Small intestine (tissue), 7 donors: ENCODE results near the gene SCPEP1. TPM values are rescaled to one million over a fixed set of nuclear protein-coding genes. Genes with fewer than 3 reads are reported as not detected.
"Not testable (repeated sequence)": the region's sequence is repeated elsewhere in the genome, so short reads cannot be mapped to it uniquely, and the experiment has no call there.

ENCODE experiments used
- DNase-seq, 2 donors: peaks; one replicate each; pipeline versions ENCODE4 v3.0.0 to v3.0.0-alpha.2; 2013
- FAIRE-seq: peaks from 2 replicates; lab custom pipeline; 2012; peaks lifted over from hg19 to GRCh38; lab: Jason Lieb, UNC
- H3K27ac ChIP-seq, 3 donors: one replicate each; pipeline ENCODE4 v1.5.1; 2013; ENCODE audit warnings: low read length in 2 of 3, mild to moderate bottlenecking in 2 of 3, control low read depth in 1 of 3, inconsistent platforms in 1 of 3, low read depth in 1 of 3, moderate library complexity in 1 of 3
- H3K27me3 ChIP-seq, 3 donors: one replicate each; pipeline ENCODE4 v1.6.1; 2013; ENCODE audit warnings: low read length in 3 of 3, inconsistent platforms in 1 of 3; ENCODE audit not compliant: control insufficient read depth in 3 of 3, insufficient read depth in 3 of 3
- H3K36me3 ChIP-seq, 3 donors: one replicate each; pipeline ENCODE4 v1.6.1; 2013; ENCODE audit warnings: low read length in 3 of 3, inconsistent platforms in 1 of 3, low read depth in 1 of 3, mild to moderate bottlenecking in 1 of 3, moderate library complexity in 1 of 3; ENCODE audit not compliant: control insufficient read depth in 3 of 3, insufficient read depth in 2 of 3
- H3K4me1 ChIP-seq, 3 donors: one replicate each; pipeline ENCODE4 v1.6.1; 2013; ENCODE audit warnings: low read length in 2 of 3, inconsistent platforms in 1 of 3, low read depth in 1 of 3, mild to moderate bottlenecking in 1 of 3, moderate library complexity in 1 of 3; ENCODE audit not compliant: control insufficient read depth in 3 of 3, insufficient read depth in 2 of 3
- H3K4me3 ChIP-seq, 3 donors: one replicate each; pipeline ENCODE4 v1.5.1; 2013; ENCODE audit warnings: low read length in 3 of 3, control low read depth in 1 of 3, inconsistent platforms in 1 of 3, low read depth in 1 of 3, mild to moderate bottlenecking in 1 of 3, moderate library complexity in 1 of 3
- H3K9me3 ChIP-seq, 2 donors: one replicate each; pipeline ENCODE4 v1.6.1; 2013; ENCODE audit warnings: low read depth in 1 of 2, low read length in 1 of 2; ENCODE audit not compliant: control insufficient read depth in 2 of 2, insufficient read depth in 1 of 2
- WGBS, 3 donors: extraction: QIAGEN DNeasy Blood & Tissue Kit; methylation state at CpG; one replicate each; pipeline ENCODE4 v1.1.7; 2013; 5-methylcytosine and 5-hydroxymethylcytosine counted together
- polyA plus RNA-seq, 4 donors: library from polyadenylated mRNA; stranded (reverse) in 3 of 4; unstranded in 1 of 4; fragments of 200-250 nt in 3 of 4; fragments of 120-200 nt in 1 of 4; gene quantifications; one replicate each; pipeline versions ENCODE4 v1.2.1 to v1.2.3, GENCODE V29; 2013
- donor health status: healthy with polysubstance abuse.
- donor health status: control.
- donor health status: control.
- donor health status: Bipolar disorder and iron deficiency.
- donor health status: healthy.

Gene SCPEP1
- polyA plus RNA-seq, 4 donors = 16.8 to 380 (median 38.2) TPM

- Histone ChIP-seq H3K4me3 (no peak overlapping the region), H3K4me1 (no peaks in the 10 kb centered on the region), H3K27ac (no peak overlapping the region), H3K9me3 (peaks cover 0 to 6% of the 10 kb centered on the region in 2 donors), H3K27me3 (no peaks in the 10 kb centered on the region), H3K36me3 (peaks cover 2 to 31% (median 2%) of the 10 kb centered on the region in 3 donors)
- DNase-seq (no peak), FAIRE-seq (no peak)
- 88 to 90% (median 90%) methylated on average over 3 of the region's 3 CpGs for WGBS, 3 donors
These were observed 42.5 kb upstream of the SCPEP1 start for GRCh38 chr17:56935461-56935860.

DNA sequence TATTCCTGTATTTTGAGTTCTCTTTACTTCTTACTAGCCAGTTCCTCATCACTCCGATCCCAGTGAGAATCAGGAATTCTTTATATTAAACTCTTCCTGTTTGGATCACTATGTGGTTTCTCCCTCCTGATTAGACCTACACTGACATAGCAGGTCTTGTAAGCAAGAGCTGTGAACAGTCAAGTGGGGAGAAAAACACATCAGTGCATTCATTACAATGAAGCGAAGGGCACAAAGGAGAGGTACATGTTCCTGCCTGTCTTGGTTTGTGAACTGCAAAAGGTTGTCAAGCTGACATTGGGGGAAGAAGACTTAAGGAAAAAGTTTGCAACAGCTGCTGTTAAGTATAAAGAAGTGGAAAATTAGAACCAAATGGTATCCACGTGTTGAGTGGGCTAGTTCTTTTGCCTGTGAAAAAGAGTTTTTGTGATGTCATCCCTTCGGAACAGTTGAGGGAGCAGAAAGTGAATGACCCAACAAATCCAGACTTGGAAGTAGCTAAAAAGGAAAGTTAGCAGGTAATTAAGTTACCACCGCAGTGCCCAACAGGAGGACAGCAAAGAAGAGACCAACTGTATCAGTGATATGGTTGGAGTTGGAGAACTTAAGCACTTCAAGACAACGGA lies 41.1 kb upstream of the SCPEP1 start:
- Histone ChIP-seq H3K27me3 (no peaks in the 10 kb centered on the region), H3K4me3 (no peak overlapping the region), H3K9me3 (peaks cover 0 to 1% of the 10 kb centered on the region in 2 donors), H3K36me3 (peaks cover 2 to 41% (median 4%) of the 10 kb centered on the region in 3 donors), H3K27ac (no peak overlapping the region), H3K4me1 (no peaks in the 10 kb centered on the region)
- FAIRE-seq (no peak), DNase-seq (no peak)
- 84 to 89% (median 86%) methylated on average over 6 of the region's 6 CpGs for WGBS, 3 donors

GRCh38 chr17:56937687-56938086 lies 40.2 kb upstream of the SCPEP1 start:
- DNase-seq (peak in 1 of 2 donors; percentile 62), FAIRE-seq (no peak)
- 11 to 55% (median 34%) methylated on average over 2 of the region's 2 CpGs for whole genome bisulfite sequencing, 3 donors
- no peaks in the 10 kb centered on the region for H3K4me1 ChIP-seq
- peaks cover 2 to 42% (median 5%) of the 10 kb centered on the region in 3 donors for H3K36me3 ChIP-seq
- no peaks in the 10 kb centered on the region for H3K27me3 ChIP-seq
- no peaks in the 10 kb centered on the region for H3K9me3 ChIP-seq
- peak overlapping the region in 2 of 3 donors; percentile 4 to 11 for H3K27ac ChIP-seq
- no peak overlapping the region for H3K4me3 ChIP-seq

- not testable (repeated sequence) for H3K4me3 ChIP-seq, H3K27me3 ChIP-seq, H3K27ac ChIP-seq, H3K4me1 ChIP-seq, H3K9me3 ChIP-seq, FAIRE-seq
- H3K36me3 ChIP-seq = peaks cover 2 to 38% (median 6%) of the 10 kb centered on the region in 3 donors
- WGBS, 3 donors = 52 to 67% (median 66%) methylated on average over 5 of the region's 5 CpGs
- peak in 1 of 2 donors; percentile 37 for DNase-seq
These were observed 39.7 kb upstream of the SCPEP1 start for GRCh38 chr17:56938206-56938605.

GRCh38 chr17:56939869-56940484 lies 38.0 kb upstream of the SCPEP1 start:
- Histone ChIP-seq H3K36me3 (peaks cover 6 to 47% (median 7%) of the 10 kb centered on the region in 3 donors), H3K27me3 (no peaks in the 10 kb centered on the region), H3K4me1 (no peaks in the 10 kb centered on the region), H3K4me3 (no peak overlapping the region), H3K27ac (no peak overlapping the region), H3K9me3 (no peaks in the 10 kb centered on the region)
- 55 to 63% (median 59%) methylated on average over 11 of the region's 11 CpGs for WGBS, 3 donors
- DNase-seq (peak; percentile 61 to 66), FAIRE-seq (no peak)

DNA sequence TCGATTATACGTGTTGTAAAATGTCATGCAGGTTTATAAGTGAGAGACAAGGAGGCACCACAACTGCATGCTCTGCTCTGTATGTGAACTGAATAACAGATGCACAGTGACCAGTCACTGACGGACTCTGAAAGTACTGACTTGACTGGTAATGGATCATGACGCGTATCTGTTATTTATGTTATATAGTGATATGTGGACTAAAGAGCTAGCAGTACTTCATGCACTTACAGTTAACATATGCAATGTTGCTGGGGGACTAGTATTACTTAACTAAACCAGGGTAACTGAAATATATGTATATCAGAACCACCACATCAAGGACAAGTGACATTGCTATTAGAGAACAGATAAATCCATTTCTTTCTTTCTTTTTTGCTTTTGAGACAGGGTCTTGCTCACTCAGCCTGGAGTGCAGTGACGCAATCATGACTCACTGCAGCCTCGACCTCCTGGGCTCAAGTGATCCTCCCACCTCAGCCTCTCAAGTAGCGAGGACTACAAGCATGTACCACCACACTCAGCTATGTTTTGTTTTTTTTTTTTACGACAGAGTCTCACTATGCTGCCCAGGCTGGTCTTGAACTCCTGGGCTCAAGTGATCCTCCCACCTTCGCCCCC lies 34.3 kb upstream of the SCPEP1 start:
- WGBS, 3 donors = 80 to 83% (median 82%) methylated on average over 10 of the region's 10 CpGs
- no peak overlapping the region for H3K4me3 ChIP-seq
- no peak for FAIRE-seq

GRCh38 chr17:56945938-56946505 lies 31.9 kb upstream of the SCPEP1 start:
- Histone ChIP-seq H3K4me3 (no peak overlapping the region), H3K27ac (no peak overlapping the region), H3K9me3 (no peaks in the 10 kb centered on the region), H3K36me3 (peaks cover 8 to 42% (median 19%) of the 10 kb centered on the region in 3 donors), H3K27me3 (no peaks in the 10 kb centered on the region), H3K4me1 (no peaks in the 10 kb centered on the region)
- WGBS, 3 donors = 91 to 94% (median 92%) methylated on average over 3 of the region's 3 CpGs
- FAIRE-seq (no peak), DNase-seq (no peak)

More for the DNA sequence above, 34.3 kb upstream of the SCPEP1 start:
- Histone ChIP-seq H3K9me3 (no peaks in the 10 kb centered on the region), H3K4me1 (no peaks in the 10 kb centered on the region), H3K36me3 (peaks cover 5 to 49% (median 8%) of the 10 kb centered on the region in 3 donors), H3K27ac (no peak overlapping the region), H3K27me3 (no peaks in the 10 kb centered on the region)
- no peak for DNase-seq

DNA sequence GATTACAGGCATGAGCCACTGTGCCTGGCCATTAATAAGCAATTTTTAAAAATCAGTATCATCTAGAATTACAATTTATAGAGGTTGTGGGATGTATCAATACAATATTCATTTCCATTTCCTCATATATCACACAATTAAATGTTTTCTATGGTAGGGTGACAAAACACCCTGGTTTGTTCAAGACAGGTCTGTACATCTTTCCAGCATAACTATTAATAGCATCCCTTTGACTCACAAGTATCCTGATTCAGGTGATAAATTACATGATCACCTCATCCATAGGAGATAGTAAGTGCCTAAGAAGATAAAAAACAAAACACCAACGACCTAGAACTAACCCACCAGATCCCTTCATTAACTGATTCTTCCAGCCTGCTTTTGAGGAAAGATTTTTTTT lies 30.2 kb upstream of the SCPEP1 start:
- 48 to 74% (median 50%) methylated on average over 1 of the region's 1 CpG for WGBS, 3 donors

More for the DNA sequence above, 30.2 kb upstream of the SCPEP1 start:
- Histone ChIP-seq H3K27ac (no peak overlapping the region), H3K9me3 (no peaks in the 10 kb centered on the region), H3K4me3 (no peak overlapping the region), H3K4me1 (no peaks in the 10 kb centered on the region), H3K36me3 (peaks cover 8 to 35% (median 16%) of the 10 kb centered on the region in 3 donors), H3K27me3 (no peaks in the 10 kb centered on the region)
- FAIRE-seq (no peak), DNase-seq (no peak)
